Skeletal muscle tissue (tissue), 4 donors: Measurements from ENCODE around the gene CD93. TPM values are rescaled to one million over a fixed set of nuclear protein-coding genes. Genes with fewer than 3 reads are reported as not detected.

ENCODE experiments used
- H3K27ac ChIP-seq: one replicate; pipeline ENCODE4 v1.7.0; 2013; ENCODE audit warnings: mild to moderate bottlenecking, low read depth, low read length, inconsistent platforms
- H3K27me3 ChIP-seq, 3 donors: one replicate each; pipeline ENCODE4 v1.7.0; 2013; ENCODE audit warnings: low read length in 3 of 3; ENCODE audit not compliant: control insufficient read depth in 3 of 3, insufficient read depth in 3 of 3
- H3K36me3 ChIP-seq, 3 donors: one replicate each; pipeline ENCODE4 v1.7.0; 2013; ENCODE audit warnings: low read length in 3 of 3; ENCODE audit not compliant: control insufficient read depth in 3 of 3, insufficient read depth in 3 of 3
- H3K4me1 ChIP-seq, 3 donors: one replicate each; pipeline ENCODE4 v1.7.0; 2013; ENCODE audit warnings: low read length in 3 of 3, mild to moderate bottlenecking in 3 of 3; ENCODE audit not compliant: control insufficient read depth in 3 of 3, insufficient read depth in 3 of 3
- H3K4me3 ChIP-seq, 3 donors: one replicate each; pipeline ENCODE4 v1.7.0; 2013; ENCODE audit warnings: low read length in 3 of 3
- H3K9ac ChIP-seq, 3 donors: one replicate each; pipeline ENCODE4 v1.7.0; 2013; ENCODE audit warnings: low read length in 3 of 3, mild to moderate bottlenecking in 3 of 3, moderate library complexity in 2 of 3, low read depth in 1 of 3
- H3K9me3 ChIP-seq, 3 donors: one replicate each; pipeline ENCODE4 v1.7.0; 2013; ENCODE audit warnings: low read length in 3 of 3; ENCODE audit not compliant: control insufficient read depth in 3 of 3
- total RNA-seq: library from RNA; depleted of rRNA; stranded (reverse); fragments of >200 nt; gene quantifications from one replicate; pipeline ENCODE4 v1.2.3, GENCODE V29; 2014
- donor health status: Osteomylitis.

CD93 gene
- total RNA-seq, 1 donor from 2014 or later = 76.7 TPM

- Histone ChIP-seq H3K36me3 (no peaks in the 10 kb centered on the region), H3K4me1 (peaks cover 33 to 65% (median 55%) of the 10 kb centered on the region in 3 donors), H3K4me3 (no peak overlapping the region), H3K9me3 (no peaks in the 10 kb centered on the region), H3K9ac (peak overlapping the region in 1 of 3 donors; percentile 57), H3K27ac (no peak overlapping the region), H3K27me3 (no peaks in the 10 kb centered on the region)
Measured at GRCh38 chr20:23127506-23128279, 41.6 kb upstream of the CD93 start.

DNA sequence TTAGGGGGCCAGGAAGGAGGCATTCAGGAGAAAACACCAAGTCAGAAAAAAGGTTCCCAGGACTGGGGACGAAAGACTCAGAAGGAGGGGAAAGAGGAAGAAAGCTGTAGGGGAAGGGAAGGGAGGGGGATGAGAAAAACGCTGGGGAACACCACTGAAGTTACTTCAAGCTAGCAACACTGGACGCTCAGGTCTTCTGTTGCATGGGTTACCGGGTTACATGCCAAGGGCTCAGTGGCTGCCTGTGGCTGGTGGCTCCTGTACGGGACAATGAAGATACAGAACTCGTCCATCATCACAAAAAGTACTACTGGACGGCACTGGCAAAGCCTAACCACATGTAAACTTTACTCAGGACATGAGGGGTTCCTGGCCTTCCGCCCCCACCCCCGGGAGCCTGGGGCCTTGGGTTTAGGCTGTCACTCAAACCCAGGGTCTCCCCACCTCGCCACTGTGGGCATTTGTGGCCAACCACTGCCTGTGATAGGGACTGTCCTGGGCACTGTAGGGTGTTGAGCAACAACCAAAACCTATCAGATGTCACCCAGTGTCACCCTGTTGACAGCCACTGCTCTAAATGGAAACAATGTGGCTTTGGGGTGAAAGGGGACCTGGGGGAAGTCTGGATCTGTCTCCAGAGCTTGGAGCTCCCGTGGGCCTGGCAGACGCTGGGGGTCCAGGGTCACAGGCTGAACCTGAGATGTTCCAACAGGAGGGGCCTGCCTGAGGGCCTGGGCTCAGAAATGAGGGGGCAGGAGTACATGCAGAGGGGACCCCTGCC lies 40.3 kb upstream of the CD93 start:
- Histone ChIP-seq H3K4me3 (peak overlapping the region in 1 of 3 donors; percentile 45), H3K9ac (peak overlapping the region; percentile 58 to 61 (median 60)), H3K27me3 (no peaks in the 10 kb centered on the region), H3K36me3 (no peaks in the 10 kb centered on the region), H3K27ac (peak overlapping the region; percentile 76), H3K4me1 (peaks cover 27 to 55% (median 48%) of the 10 kb centered on the region in 3 donors), H3K9me3 (no peaks in the 10 kb centered on the region)

GRCh38 chr20:23125625-23126191 lies 39.6 kb upstream of the CD93 start:
- peaks cover 27 to 55% (median 46%) of the 10 kb centered on the region in 3 donors for H3K4me1 ChIP-seq
- no peaks in the 10 kb centered on the region for H3K27me3 ChIP-seq

GRCh38 chr20:23125159-23125558 lies 39.0 kb upstream of the CD93 start:
- H3K4me1 ChIP-seq = peaks cover 31 to 56% (median 51%) of the 10 kb centered on the region in 3 donors
- peak overlapping the region; percentile 76 for H3K27ac ChIP-seq
- no peaks in the 10 kb centered on the region for H3K9me3 ChIP-seq
- H3K27me3 ChIP-seq = no peaks in the 10 kb centered on the region
- no peak overlapping the region for H3K4me3 ChIP-seq
- H3K36me3 ChIP-seq = no peaks in the 10 kb centered on the region
- peak overlapping the region in 1 of 3 donors; percentile 45 for H3K9ac ChIP-seq

More at GRCh38 chr20:23125625-23126191, 39.6 kb upstream of the CD93 start:
- Histone ChIP-seq H3K36me3 (no peaks in the 10 kb centered on the region), H3K9me3 (no peaks in the 10 kb centered on the region), H3K9ac (peak overlapping the region; percentile 58 to 61 (median 60)), H3K4me3 (no peak overlapping the region), H3K27ac (peak overlapping the region; percentile 76)

- H3K4me1 ChIP-seq = peaks cover 33 to 62% (median 60%) of the 10 kb centered on the region in 3 donors
Measured at GRCh38 chr20:23123886-23124285, 37.8 kb upstream of the CD93 start.

DNA sequence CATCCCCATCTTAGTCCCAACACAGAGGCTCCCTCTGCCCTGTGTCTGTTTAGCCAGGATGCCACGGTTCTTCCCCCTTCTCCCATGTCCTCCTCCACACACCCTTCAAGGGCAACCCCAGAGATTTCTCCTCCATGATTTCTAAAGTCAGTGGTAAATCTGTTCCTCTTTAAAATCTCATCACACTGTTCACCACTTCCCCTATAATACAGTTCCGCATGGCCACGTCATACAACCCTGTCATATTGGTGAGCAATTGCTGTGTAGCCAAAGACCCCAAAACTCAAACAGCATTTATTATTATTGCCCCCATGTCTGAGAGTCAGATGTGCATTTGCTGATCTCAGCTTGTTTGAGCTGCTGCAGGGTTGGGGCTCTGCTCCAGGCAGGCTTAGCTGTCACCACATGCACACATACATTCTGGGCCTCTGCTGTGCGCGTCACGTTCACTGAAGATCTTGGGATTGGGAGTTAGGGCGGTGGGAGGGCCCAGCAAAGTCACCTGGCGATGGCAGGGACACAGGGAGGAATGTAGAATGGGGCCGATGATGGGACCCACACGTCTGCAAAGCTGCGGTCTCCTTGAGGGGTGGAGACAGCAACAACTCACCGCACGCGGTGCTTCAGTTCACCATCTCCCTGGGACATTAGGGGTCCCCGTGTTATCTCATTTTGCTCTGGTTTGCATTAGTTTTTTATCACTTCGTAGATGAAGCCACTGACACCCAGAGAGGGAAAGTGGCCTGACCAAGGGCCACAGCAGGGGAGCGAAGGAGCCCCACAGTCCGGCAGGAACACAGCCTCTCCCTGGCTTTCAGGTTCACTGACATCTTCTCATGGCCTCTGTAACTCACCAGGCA lies 36.9 kb upstream of the CD93 start:
- H3K36me3 ChIP-seq = no peaks in the 10 kb centered on the region
- H3K27ac ChIP-seq = no peak overlapping the region
- H3K9me3 ChIP-seq = no peaks in the 10 kb centered on the region
- H3K9ac ChIP-seq = no peak overlapping the region
- peaks cover 33 to 59% (median 51%) of the 10 kb centered on the region in 3 donors for H3K4me1 ChIP-seq
- H3K4me3 ChIP-seq = no peak overlapping the region
- H3K27me3 ChIP-seq = no peaks in the 10 kb centered on the region

More at GRCh38 chr20:23123886-23124285, 37.8 kb upstream of the CD93 start:
- H3K36me3 ChIP-seq = no peaks in the 10 kb centered on the region
- no peak overlapping the region for H3K4me3 ChIP-seq
- H3K9me3 ChIP-seq = no peaks in the 10 kb centered on the region
- no peak overlapping the region for H3K27ac ChIP-seq
- H3K27me3 ChIP-seq = no peaks in the 10 kb centered on the region
- no peak overlapping the region for H3K9ac ChIP-seq

DNA sequence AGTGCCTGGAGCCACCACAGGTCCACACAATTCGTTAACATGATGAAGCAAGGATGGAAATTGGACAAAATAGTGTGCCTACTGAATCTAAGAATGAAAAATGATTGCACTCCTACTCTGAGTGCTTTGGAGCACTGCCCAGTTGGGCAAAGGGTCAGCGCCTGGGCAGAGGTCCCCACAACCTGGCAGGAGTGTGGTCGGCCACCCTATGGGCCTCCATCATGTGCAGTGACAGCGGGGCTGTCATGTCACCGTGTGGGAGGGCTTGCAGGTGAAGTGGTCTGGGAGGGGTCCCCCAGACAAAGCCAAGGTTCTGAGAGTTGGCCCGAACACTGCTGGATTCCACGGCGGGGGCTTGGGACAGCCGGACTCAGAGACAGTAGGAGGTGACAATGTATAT lies 36.2 kb upstream of the CD93 start:
- H3K27me3 ChIP-seq = no peaks in the 10 kb centered on the region
- peaks cover 30 to 52% (median 44%) of the 10 kb centered on the region in 3 donors for H3K4me1 ChIP-seq
- no peak overlapping the region for H3K4me3 ChIP-seq
- H3K27ac ChIP-seq = no peak overlapping the region
- H3K9me3 ChIP-seq = no peaks in the 10 kb centered on the region
- H3K9ac ChIP-seq = no peak overlapping the region
- H3K36me3 ChIP-seq = no peaks in the 10 kb centered on the region

DNA sequence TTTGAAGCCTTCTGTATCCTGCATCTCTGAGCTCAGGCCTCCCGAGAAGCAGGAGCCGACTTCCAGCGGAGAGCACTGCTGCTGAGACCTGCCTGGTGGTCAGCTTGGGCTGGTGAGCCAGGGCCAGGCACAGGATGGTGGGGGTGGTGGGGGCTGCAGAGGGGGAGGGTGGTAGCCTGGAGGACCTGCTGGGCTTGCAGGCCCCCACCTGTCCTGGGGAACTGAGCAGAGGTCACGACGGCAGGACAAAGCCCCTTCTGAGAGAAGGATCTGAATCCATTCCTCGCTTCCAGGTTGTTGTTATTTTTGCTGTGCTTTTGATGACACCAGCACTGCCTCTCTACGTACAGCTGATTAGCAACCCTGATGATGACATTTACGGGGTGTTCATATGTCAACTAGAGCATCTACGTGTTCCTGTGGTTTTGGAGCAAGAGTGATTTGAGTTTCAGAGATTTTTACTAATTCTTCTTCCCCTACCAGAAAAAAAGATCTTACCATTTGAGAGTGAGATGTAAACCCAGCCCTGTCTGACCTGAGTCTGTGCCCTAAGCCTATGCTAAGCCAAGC lies 35.7 kb upstream of the CD93 start:
- Histone ChIP-seq H3K36me3 (no peaks in the 10 kb centered on the region), H3K4me3 (no peak overlapping the region), H3K27me3 (no peaks in the 10 kb centered on the region), H3K4me1 (peaks cover 27 to 47% (median 39%) of the 10 kb centered on the region in 3 donors), H3K27ac (no peak overlapping the region), H3K9ac (no peak overlapping the region), H3K9me3 (no peaks in the 10 kb centered on the region)
